Chondrocyte (in vitro differentiated cells): ENCODE data around the gene RANBP3L. TPM values are rescaled to one million over a fixed set of nuclear protein-coding genes. Genes with fewer than 3 reads are reported as not detected.

Experiments
- DNase-seq: peaks from one replicate; pipeline ENCODE4 v3.0.0; 2021; ENCODE audit warnings: mixed read lengths, low spot score
- H3K27ac Mint-ChIP-seq: one replicate; pipeline ENCODE4 v1.8.0; 2021; ENCODE audit warnings: mild to moderate bottlenecking, moderate library complexity, mixed read lengths; ENCODE audit not compliant: unreplicated experiment
- H3K27me3 Mint-ChIP-seq: 2 replicates; pipeline ENCODE4 v1.8.0; 2021; ENCODE audit warnings: low read depth, mixed read lengths
- H3K36me3 Mint-ChIP-seq: 2 replicates; pipeline ENCODE4 v1.8.0; 2021; ENCODE audit warnings: low read depth, mixed read lengths
- H3K4me1 Mint-ChIP-seq: 2 replicates; pipeline ENCODE4 v1.8.0; 2021; ENCODE audit warnings: low read depth, mild to moderate bottlenecking, mixed read lengths
- H3K4me3 Mint-ChIP-seq: one replicate; pipeline ENCODE4 v1.8.0; 2021; ENCODE audit warnings: mild to moderate bottlenecking, moderate library complexity, mixed read lengths; ENCODE audit not compliant: unreplicated experiment
- H3K9me3 Mint-ChIP-seq: 2 replicates; pipeline ENCODE4 v1.8.0; 2021; ENCODE audit warnings: low read depth, mixed read lengths
- total RNA-seq: library from RNA; stranded (reverse); gene quantifications from 3 replicates; pipeline ENCODE4 v1.2.1, GENCODE V29; 2021
- TF ChIP-seq, protein P1 (sequence below): fragments of 200-600 bp; sonication (generic); IDR thresholded peaks from 2 replicates; pipeline ENCODE4 v1.5.0; 2021; ENCODE audit warnings: antibody characterized with exemption, mild to moderate bottlenecking, moderate library complexity

Gene RANBP3L
- total RNA-seq, 1 donor from 2014 or later = 1.2 TPM

DNA sequence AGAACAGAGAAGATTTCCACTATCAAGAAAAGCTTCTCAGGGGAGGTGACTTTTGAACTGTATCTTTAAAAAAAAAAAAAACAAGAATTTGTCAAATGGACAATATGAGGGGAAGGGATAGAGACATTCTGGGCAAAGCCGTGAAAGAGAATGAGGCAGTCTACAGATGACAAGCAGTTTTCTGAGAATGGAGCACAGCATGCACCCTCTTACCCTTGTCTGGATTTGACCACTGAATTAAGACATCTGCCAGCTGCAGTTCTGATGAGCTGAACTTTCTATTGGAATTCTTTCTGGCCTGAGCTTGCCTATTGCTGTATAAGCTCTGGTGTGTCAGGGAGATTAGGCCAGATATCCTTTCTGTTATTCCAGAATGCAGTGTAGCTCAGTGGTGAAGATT lies 10.3 kb upstream of the RANBP3L start:
- Mint-ChIP-seq H3K27ac (no peak overlapping the region), H3K9me3 (peaks cover 7% of the 10 kb centered on the region)
- DNase-seq = no peak

DNA sequence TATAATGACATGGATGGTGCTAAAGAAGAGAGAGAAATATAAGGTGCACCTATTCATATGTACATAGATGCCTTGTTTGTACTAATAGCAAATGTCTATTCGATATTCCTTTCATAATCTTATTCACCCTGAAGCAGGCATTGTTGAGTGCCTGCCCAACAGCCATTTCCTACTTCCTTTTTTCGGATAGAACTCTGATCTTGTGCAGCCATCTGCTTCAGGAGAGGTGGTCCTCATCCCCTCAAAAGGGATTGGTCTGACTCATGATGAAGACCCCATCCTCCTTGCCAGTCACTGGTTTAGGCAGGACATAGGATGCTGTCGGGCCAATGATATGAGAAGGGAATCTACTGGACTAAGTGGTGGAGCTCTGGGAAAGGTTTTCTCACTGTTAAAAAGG lies 8.4 kb upstream of the RANBP3L start:
- Mint-ChIP-seq H3K36me3 (peaks cover 4% of the 10 kb centered on the region), H3K27me3 (peaks cover 25% of the 10 kb centered on the region), H3K4me3 (no peak overlapping the region), H3K27ac (no peak overlapping the region), H3K9me3 (peaks cover 7% of the 10 kb centered on the region), H3K4me1 (peaks cover 5% of the 10 kb centered on the region)
- TF ChIP-seq, protein P1, sequence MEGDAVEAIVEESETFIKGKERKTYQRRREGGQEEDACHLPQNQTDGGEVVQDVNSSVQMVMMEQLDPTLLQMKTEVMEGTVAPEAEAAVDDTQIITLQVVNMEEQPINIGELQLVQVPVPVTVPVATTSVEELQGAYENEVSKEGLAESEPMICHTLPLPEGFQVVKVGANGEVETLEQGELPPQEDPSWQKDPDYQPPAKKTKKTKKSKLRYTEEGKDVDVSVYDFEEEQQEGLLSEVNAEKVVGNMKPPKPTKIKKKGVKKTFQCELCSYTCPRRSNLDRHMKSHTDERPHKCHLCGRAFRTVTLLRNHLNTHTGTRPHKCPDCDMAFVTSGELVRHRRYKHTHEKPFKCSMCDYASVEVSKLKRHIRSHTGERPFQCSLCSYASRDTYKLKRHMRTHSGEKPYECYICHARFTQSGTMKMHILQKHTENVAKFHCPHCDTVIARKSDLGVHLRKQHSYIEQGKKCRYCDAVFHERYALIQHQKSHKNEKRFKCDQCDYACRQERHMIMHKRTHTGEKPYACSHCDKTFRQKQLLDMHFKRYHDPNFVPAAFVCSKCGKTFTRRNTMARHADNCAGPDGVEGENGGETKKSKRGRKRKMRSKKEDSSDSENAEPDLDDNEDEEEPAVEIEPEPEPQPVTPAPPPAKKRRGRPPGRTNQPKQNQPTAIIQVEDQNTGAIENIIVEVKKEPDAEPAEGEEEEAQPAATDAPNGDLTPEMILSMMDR = no peak
- DNase-seq = no peak

More for the DNA sequence above, 10.3 kb upstream of the RANBP3L start:
- peaks cover 31% of the 10 kb centered on the region for H3K27me3 Mint-ChIP-seq
- H3K36me3 Mint-ChIP-seq = peaks cover 4% of the 10 kb centered on the region
- H3K4me1 Mint-ChIP-seq = no peaks in the 10 kb centered on the region
- TF ChIP-seq, protein P1 = no peak
- no peak overlapping the region for H3K4me3 Mint-ChIP-seq

DNA sequence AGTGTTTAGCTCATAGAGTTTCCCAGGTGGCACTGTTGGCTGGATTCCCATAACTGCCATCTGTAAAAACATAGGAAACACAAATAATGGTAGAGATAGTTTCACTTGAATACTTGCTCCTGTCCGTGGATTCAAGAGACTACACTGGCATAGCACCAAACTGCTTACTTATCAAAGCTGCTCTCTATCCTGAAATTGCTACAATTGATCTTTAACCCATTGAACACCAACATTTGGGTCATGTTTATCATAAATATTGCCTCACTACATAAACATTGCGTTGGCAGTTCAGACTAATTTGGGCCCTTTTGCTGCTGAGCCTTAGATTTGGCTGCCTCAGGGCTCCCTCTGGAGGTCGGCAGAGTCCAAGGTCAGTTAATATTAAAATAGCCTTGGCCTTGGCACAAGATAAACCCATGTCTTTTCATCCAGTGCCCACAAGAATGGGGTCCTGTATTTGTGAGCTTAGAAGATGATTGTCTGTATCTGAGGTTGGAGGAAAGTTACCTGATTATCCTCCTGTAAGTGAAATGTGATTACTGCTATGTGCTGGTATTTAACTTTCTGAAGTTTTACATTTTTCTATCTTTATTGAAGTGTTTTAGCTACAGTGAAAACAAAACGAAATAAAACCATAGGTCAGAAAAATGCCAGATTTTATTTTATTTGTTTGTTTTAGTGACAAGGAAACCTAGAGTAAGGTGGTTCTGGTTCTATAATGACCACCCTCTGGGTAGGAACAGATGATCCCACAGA lies 4.0 kb upstream of the RANBP3L start:
- DNase-seq = no peak
- H3K4me3 Mint-ChIP-seq = no peak overlapping the region
- H3K27ac Mint-ChIP-seq = no peak overlapping the region
- TF ChIP-seq, protein P1 = peak; percentile 97
- peaks cover 26% of the 10 kb centered on the region for H3K4me1 Mint-ChIP-seq
- peaks cover under 1% of the 10 kb centered on the region for H3K36me3 Mint-ChIP-seq
- H3K9me3 Mint-ChIP-seq = peaks cover under 1% of the 10 kb centered on the region
- peaks cover 9% of the 10 kb centered on the region for H3K27me3 Mint-ChIP-seq

GRCh38 chr5:36304095-36304805 lies 2.5 kb upstream of the RANBP3L start:
- peaks cover 7% of the 10 kb centered on the region for H3K27me3 Mint-ChIP-seq
- no peak for DNase-seq
- peaks cover 41% of the 10 kb centered on the region for H3K4me1 Mint-ChIP-seq
- H3K36me3 Mint-ChIP-seq = no peaks in the 10 kb centered on the region
- no peaks in the 10 kb centered on the region for H3K9me3 Mint-ChIP-seq
- TF ChIP-seq, protein P1 = no peak
- H3K27ac Mint-ChIP-seq = no peak overlapping the region
- H3K4me3 Mint-ChIP-seq = no peak overlapping the region

- Mint-ChIP-seq H3K4me3 (peak overlapping the region; percentile 51), H3K27ac (peak overlapping the region; percentile 91), H3K36me3 (no peaks in the 10 kb centered on the region), H3K9me3 (no peaks in the 10 kb centered on the region), H3K4me1 (peaks cover 59% of the 10 kb centered on the region), H3K27me3 (no peaks in the 10 kb centered on the region)
- no peak for DNase-seq
- TF ChIP-seq, protein P1 = no peak
Measured at GRCh38 chr5:36300927-36301540, 668 bp downstream of the RANBP3L start.
